CD4-positive, alpha-beta T cell treated with Interleukin-21 for 1 hour (primary cell): Measurements from ENCODE around the gene SIAH2.
"Not testable (repeated sequence)": the region's sequence is repeated elsewhere in the genome, so short reads cannot be mapped to it uniquely, and the experiment has no call there.

Experiments
- DNase-seq: peaks from one replicate; pipeline ENCODE4 v3.0.0-alpha.2; 2020

SIAH2 gene

GRCh38 chr3:150763122-150763840, at the start of gene SIAH2:
Gene SIAH2 (minus strand): TSS chr3:150763169. CDS start chr3:150762849, 320 bp downstream.
- peak; percentile 93 for DNase-seq

- DNase-seq, result no peak
These were observed 49.0 kb upstream of the SIAH2 start for GRCh38 chr3:150811984-150812383.

GRCh38 chr3:150810641-150811040, 47.7 kb upstream of the SIAH2 start:
- DNase-seq, result no peak

- DNase-seq, result no peak
These were observed 43.3 kb upstream of the SIAH2 start for GRCh38 chr3:150806185-150806835.

- DNase-seq, result no peak
These were observed 42.4 kb upstream of the SIAH2 start for GRCh38 chr3:150805354-150805753.

GRCh38 chr3:150803440-150803985, 40.5 kb upstream of the SIAH2 start:
- no peak for DNase-seq

- DNase-seq, result no peak
These were observed 37.8 kb upstream of the SIAH2 start for GRCh38 chr3:150800722-150801121.

GRCh38 chr3:150798122-150798618, 35.2 kb upstream of the SIAH2 start:
- no peak for DNase-seq

- DNase-seq, result no peak
These were observed 34.2 kb upstream of the SIAH2 start for GRCh38 chr3:150797155-150797554.

- DNase-seq, result not testable (repeated sequence)
These were observed 33.6 kb upstream of the SIAH2 start for GRCh38 chr3:150796527-150796926.

- no peak for DNase-seq
These were observed 30.7 kb upstream of the SIAH2 start for GRCh38 chr3:150793641-150794040.

GRCh38 chr3:150790629-150791028, 27.7 kb upstream of the SIAH2 start:
- no peak for DNase-seq

GRCh38 chr3:150789451-150789850, 26.5 kb upstream of the SIAH2 start:
- no peak for DNase-seq

GRCh38 chr3:150787741-150788370, 24.9 kb upstream of the SIAH2 start:
- peak; percentile 72 for DNase-seq

GRCh38 chr3:150786791-150787190, 23.8 kb upstream of the SIAH2 start:
- no peak for DNase-seq

GRCh38 chr3:150784747-150785125, 21.8 kb upstream of the SIAH2 start:
- DNase-seq, result no peak

- DNase-seq, result no peak
These were observed 21.2 kb upstream of the SIAH2 start for GRCh38 chr3:150783920-150784746.

- no peak for DNase-seq
These were observed 20.3 kb upstream of the SIAH2 start for GRCh38 chr3:150783316-150783715.

GRCh38 chr3:150779402-150779858, 16.5 kb upstream of the SIAH2 start:
- no peak for DNase-seq

GRCh38 chr3:150778793-150779401, 15.9 kb upstream of the SIAH2 start:
- no peak for DNase-seq

GRCh38 chr3:150775001-150775599, 12.1 kb upstream of the SIAH2 start:
- DNase-seq, result no peak
